Loucy (cell line): ENCODE data around the gene TBC1D7.

ENCODE experiments used
- CTCF ChIP-seq: fragments of 200-600 bp; sonication (generic); conservative IDR thresholded peaks from 2 replicates; pipeline ENCODE4 v1.5.1; 2014; ENCODE audit warnings: mild to moderate bottlenecking, antibody characterized with exemption, low read length
- EZH2phosphoT487 ChIP-seq: fragments of 200-600 bp; IDR thresholded peaks from 2 replicates; pipeline ENCODE4 v1.6.1; 2018; ENCODE audit warnings: antibody characterized with exemption, mild to moderate bottlenecking, moderate library complexity, borderline replicate concordance

GRCh38 chr6:13375360-13375878 is 47.1 kb upstream of the TBC1D7 start:
- TF ChIP-seq CTCF (no peak), EZH2phosphoT487 (no peak)
